PFSK-1 (cell line): ENCODE measurements around the gene HECTD1.

Experiments used
- FOXP2 ChIP-seq: optimal IDR thresholded peaks from 2 replicates; pipeline ENCODE3; 2011; ENCODE audit warnings: borderline replicate concordance, control low read depth, inconsistent platforms; ENCODE audit not compliant: insufficient read depth; ENCODE audit errors: extremely low read length, extremely low read depth
- POLR2AphosphoS5 ChIP-seq: IDR thresholded peaks from 2 replicates; pipeline ENCODE4 v1.6.1; 2012; ENCODE audit warnings: low read depth, mild to moderate bottlenecking, control low read depth, low read length, moderate library complexity
- REST ChIP-seq, 2 experiments: IDR thresholded peaks; 2 replicates each; pipeline versions ENCODE4 v1.6.1 to v1.8.0; 2011 to 2012; ENCODE audit warnings: low read depth in 2 of 2, low read length in 2 of 2, control low read depth in 1 of 2, inconsistent platforms in 1 of 2, mild to moderate bottlenecking in 1 of 2, moderate library complexity in 1 of 2; ENCODE audit not compliant: insufficient read depth in 1 of 2
- SIN3A ChIP-seq: IDR thresholded peaks from 2 replicates; pipeline ENCODE4 v1.6.1; 2012; ENCODE audit warnings: mild to moderate bottlenecking, low read length, moderate library complexity, borderline replicate concordance; ENCODE audit not compliant: insufficient read depth
- TAF1 ChIP-seq: IDR thresholded peaks from 2 replicates; pipeline ENCODE4 v1.6.1; 2012; ENCODE audit warnings: low read length, control low read depth, borderline replicate concordance; ENCODE audit not compliant: insufficient read depth

- no peak for TF ChIP-seq TAF1
- TF ChIP-seq REST (IDR thresholded peaks at IDR 0.05; ENCODE audit: insufficient read depth in 1 of 2, low read depth in 2 of 2, low read length in 2 of 2) = no peak
- TF ChIP-seq POLR2AphosphoS5 = no peak
- TF ChIP-seq SIN3A = no peak
- no peak for TF ChIP-seq FOXP2
Observed at GRCh38 chr14:31190717-31191263, 16.8 kb downstream of the HECTD1 start.
